ENCODE data around the gene SH3BGR.

DNA sequence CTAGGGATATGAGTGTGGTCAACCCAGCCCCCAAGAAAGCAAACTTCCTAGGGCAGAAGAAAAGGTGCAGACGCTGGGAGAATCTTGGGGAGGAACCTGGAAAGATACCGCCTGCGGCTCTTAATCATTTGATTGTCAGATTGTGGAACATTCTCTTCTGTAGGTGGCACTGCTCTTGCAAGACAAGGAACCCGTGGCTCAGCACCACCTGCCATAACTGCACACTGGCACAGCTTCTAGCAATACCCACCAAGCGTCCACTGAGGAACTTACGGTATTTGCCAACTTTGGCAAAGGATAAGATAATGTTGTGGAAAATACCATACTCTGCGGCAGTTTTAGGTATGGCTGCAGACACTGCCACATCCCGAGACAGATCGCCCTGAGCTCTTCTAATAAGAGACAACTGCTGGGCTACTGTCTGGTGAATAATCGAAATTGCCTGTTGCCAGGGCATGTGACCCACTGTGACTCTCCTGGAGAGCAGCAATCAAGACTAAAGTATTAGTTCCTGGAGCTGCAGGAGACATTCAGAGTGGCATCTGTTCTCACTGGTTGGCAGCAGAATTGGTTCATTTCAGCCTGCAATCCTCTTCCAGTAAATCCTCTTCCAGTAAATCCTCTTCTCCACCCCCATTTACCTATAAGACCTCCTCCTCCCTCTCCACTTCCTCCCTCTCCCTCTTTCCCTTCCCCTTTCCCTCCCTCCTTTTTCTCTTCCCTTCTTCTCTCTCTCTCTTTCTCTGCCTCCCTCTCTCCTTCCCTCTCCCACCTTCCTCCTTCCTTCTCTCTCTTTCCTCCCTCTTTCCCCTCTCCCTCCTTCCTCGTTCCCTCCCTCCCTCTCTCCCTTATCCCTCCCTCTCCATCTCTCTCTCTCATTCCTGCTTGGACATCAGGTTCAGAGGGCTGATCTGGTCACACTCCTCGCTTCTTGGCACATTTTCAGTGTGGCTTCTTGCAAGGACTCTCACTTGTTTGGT is 111.3 kb downstream of the SH3BGR start:
- TF ChIP-seq EGR1 (IDR thresholded peaks at IDR 0.05; ENCODE audit: borderline replicate concordance in 1 of 2, low read depth in 2 of 2, low read length in 2 of 2) (no peak), CHD1 (IDR thresholded peaks at IDR 0.05; ENCODE audit: low read depth, low read length) (no peak), RAD21 (IDR thresholded peaks at IDR 0.05; ENCODE audit: insufficient read depth, low read depth, low read length) (no peak), EZH2 (IDR thresholded peaks at IDR 0.05; ENCODE audit: borderline replicate concordance, control insufficient read depth, low read depth, low read length) (no peak), RFX5 (IDR thresholded peaks at IDR 0.05; ENCODE audit: low read depth, low read length) (no peak), POLR2A (IDR thresholded peaks at IDR 0.05; ENCODE audit: low read depth, low read length) (no peak), TAF1 (IDR thresholded peaks at IDR 0.05; ENCODE audit: borderline replicate concordance, low read depth, low read length) (no peak), ETV6 (conservative IDR thresholded peaks at IDR 0.05 in 1 of 2, IDR thresholded peaks at IDR 0.05 in 1 of 2; ENCODE audit: borderline replicate concordance in 1 of 2, low read depth in 1 of 2) (no peak), TCF7 (IDR thresholded peaks at IDR 0.05; ENCODE audit: borderline replicate concordance) (no peak), TCF12 (IDR thresholded peaks at IDR 0.05; ENCODE audit: low read depth, low read length) (no peak), EED (IDR thresholded peaks at IDR 0.05; ENCODE audit: low read depth) (no peak), USF2 (IDR thresholded peaks at IDR 0.05; ENCODE audit: borderline replicate concordance, low read depth, low read length) (no peak), REST (IDR thresholded peaks at IDR 0.05; ENCODE audit: low read depth, low read length) (no peak)
- TF ChIP-seq, protein P1, sequence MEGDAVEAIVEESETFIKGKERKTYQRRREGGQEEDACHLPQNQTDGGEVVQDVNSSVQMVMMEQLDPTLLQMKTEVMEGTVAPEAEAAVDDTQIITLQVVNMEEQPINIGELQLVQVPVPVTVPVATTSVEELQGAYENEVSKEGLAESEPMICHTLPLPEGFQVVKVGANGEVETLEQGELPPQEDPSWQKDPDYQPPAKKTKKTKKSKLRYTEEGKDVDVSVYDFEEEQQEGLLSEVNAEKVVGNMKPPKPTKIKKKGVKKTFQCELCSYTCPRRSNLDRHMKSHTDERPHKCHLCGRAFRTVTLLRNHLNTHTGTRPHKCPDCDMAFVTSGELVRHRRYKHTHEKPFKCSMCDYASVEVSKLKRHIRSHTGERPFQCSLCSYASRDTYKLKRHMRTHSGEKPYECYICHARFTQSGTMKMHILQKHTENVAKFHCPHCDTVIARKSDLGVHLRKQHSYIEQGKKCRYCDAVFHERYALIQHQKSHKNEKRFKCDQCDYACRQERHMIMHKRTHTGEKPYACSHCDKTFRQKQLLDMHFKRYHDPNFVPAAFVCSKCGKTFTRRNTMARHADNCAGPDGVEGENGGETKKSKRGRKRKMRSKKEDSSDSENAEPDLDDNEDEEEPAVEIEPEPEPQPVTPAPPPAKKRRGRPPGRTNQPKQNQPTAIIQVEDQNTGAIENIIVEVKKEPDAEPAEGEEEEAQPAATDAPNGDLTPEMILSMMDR (IDR thresholded peaks at IDR 0.05 in 2 of 3, conservative IDR thresholded peaks at IDR 0.05 in 1 of 3; ENCODE audit: control insufficient read depth in 2 of 3, extremely low read depth in 1 of 3, insufficient read depth in 1 of 3, low read depth in 3 of 3, low read length in 3 of 3), result no peak
